ENCODE data around the gene NAALADL2. TPM values are rescaled to one million over a fixed set of nuclear protein-coding genes. Genes with fewer than 3 reads are reported as not detected.
"Not testable (repeated sequence)": the region's sequence is repeated elsewhere in the genome, so short reads cannot be mapped to it uniquely, and the experiment has no call there.

Gene NAALADL2
- total RNA-seq, 4 donors from 2014 or later, result 7.0 to 34.7 (median 18.4) TPM

DNA sequence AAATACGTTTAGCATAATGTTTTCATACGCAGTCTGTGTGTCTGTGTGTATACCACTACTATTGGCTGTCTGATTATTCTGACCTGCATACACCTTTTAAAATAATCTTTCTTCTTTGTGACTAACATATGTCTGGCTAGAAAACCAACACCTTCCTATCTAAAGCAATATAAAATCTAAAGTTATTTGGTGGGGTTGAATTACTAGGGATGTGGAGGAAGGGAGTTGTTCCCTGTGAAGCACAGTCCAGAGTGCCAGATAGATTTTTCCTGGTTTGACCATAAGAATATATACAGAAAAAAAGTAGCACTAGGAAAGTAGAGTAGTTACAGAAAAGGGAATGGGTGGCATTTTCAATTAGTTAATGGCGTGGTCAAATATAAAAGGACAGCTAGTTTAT lies 918.8 kb downstream of the NAALADL2 start:
- Histone ChIP-seq H3K36me3 (no peaks in the 10 kb centered on the region), H3K4me1 (no peaks in the 10 kb centered on the region), H3K27ac (no peak overlapping the region), H3K4me3 (no peak overlapping the region), H3K9me3 (no peaks in the 10 kb centered on the region), H3K27me3 (no peaks in the 10 kb centered on the region)
- TF ChIP-seq POLR2A (IDR thresholded peaks at IDR 0.05), result no peak
- TF ChIP-seq, protein P1, sequence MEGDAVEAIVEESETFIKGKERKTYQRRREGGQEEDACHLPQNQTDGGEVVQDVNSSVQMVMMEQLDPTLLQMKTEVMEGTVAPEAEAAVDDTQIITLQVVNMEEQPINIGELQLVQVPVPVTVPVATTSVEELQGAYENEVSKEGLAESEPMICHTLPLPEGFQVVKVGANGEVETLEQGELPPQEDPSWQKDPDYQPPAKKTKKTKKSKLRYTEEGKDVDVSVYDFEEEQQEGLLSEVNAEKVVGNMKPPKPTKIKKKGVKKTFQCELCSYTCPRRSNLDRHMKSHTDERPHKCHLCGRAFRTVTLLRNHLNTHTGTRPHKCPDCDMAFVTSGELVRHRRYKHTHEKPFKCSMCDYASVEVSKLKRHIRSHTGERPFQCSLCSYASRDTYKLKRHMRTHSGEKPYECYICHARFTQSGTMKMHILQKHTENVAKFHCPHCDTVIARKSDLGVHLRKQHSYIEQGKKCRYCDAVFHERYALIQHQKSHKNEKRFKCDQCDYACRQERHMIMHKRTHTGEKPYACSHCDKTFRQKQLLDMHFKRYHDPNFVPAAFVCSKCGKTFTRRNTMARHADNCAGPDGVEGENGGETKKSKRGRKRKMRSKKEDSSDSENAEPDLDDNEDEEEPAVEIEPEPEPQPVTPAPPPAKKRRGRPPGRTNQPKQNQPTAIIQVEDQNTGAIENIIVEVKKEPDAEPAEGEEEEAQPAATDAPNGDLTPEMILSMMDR (IDR thresholded peaks at IDR 0.05), result no peak
- no peak for DNase-seq

DNA sequence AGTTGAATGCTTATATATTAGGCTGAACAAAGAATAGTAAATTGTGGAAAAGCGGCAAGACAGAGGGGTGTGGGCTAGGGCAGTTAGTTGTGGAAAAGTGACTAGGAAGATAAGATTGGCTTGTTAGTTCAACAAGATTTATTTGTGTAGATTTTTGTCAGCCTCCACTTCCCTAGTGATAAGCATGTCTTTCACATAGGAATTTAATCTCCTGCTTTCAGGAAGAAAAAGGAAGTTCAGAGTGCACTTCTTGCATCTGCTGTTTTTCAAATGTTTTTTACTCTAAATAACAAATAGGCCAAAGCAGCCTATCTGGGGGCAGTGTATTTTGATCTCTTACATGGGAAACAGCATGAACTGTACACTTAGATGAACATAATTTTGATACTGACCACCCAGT lies 919.9 kb downstream of the NAALADL2 start:
- H3K9me3 ChIP-seq, result no peaks in the 10 kb centered on the region
- H3K4me3 ChIP-seq, result no peak overlapping the region
- H3K36me3 ChIP-seq, result no peaks in the 10 kb centered on the region
- no peaks in the 10 kb centered on the region for H3K27me3 ChIP-seq
- H3K27ac ChIP-seq, result no peak overlapping the region
- DNase-seq, result no peak
- H3K4me1 ChIP-seq, result no peaks in the 10 kb centered on the region
- TF ChIP-seq, protein P1 (IDR thresholded peaks at IDR 0.05), result no peak
- no peak for TF ChIP-seq POLR2A (IDR thresholded peaks at IDR 0.05)

DNA sequence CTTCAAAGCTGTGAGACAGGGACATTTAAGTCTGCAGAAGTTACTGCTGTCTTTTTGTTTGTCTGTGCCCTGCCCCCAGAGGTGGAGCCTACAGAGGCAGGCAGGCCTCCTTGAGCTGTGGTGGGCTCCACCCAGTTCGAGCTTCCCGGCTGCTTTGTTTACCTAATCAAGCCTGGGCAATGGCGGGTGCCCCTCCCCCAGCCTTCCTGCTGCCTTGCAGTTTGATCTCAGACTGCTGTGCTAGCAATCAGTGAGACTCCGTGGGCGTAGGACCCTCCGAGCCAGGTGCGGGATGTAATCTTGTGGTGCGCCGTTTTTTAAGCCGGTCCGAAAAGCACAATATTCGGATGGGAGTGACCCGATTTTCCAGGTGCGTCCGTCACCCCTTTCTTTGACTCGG lies 928.0 kb downstream of the NAALADL2 start:
- H3K4me3 ChIP-seq, DNase-seq, H3K9me3 ChIP-seq, H3K27me3 ChIP-seq, H3K36me3 ChIP-seq, H3K4me1 ChIP-seq, H3K27ac ChIP-seq: not testable (repeated sequence)

DNA sequence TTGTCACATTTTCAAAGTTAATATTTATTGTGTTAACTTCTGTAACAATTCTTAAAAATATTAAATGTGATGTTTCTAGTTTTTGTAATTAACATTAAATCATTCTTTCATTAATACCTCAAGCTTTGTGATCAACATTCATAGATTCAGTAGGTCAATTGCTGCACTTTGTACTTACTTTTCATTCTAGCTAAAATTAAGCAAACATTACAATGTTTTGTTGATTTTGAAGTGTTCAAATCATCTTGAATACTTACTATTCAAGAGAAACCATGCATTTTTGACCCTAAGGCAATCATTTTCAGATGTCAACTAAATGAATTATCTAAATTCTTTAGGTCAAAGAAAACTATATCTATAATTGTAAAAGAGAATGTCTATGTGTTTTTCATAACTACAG lies 933.1 kb downstream of the NAALADL2 start:
- Histone ChIP-seq H3K4me1 (no peaks in the 10 kb centered on the region), H3K27me3 (no peaks in the 10 kb centered on the region), H3K27ac (no peak overlapping the region), H3K4me3 (no peak overlapping the region), H3K9me3 (no peaks in the 10 kb centered on the region), H3K36me3 (no peaks in the 10 kb centered on the region)
- no peak for TF ChIP-seq POLR2A (IDR thresholded peaks at IDR 0.05)
- TF ChIP-seq, protein P1 (IDR thresholded peaks at IDR 0.05), result no peak
- no peak for DNase-seq

DNA sequence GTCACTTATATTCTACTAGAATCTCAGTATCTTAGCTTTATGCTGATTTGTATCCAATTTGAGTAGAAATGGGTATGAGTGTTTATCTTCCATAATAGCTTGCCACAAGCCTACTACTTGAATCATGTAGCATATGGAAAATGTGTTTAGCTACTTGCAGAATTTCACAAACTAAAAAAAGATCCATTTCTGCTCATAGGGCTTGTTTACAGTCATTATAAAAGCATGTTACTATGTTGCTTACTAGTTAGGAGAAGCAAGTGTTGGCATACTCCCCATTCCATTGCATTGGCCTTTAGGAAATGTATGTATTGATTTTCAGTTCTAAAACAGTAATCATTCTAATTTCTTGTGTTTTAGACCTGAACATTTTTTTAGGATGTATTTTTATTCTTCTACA lies 939.2 kb downstream of the NAALADL2 start:
- no peaks in the 10 kb centered on the region for H3K9me3 ChIP-seq
- H3K4me1 ChIP-seq, result no peaks in the 10 kb centered on the region
- no peak for TF ChIP-seq POLR2A (IDR thresholded peaks at IDR 0.05)
- TF ChIP-seq, protein P1 (IDR thresholded peaks at IDR 0.05), result no peak
- H3K36me3 ChIP-seq, result no peaks in the 10 kb centered on the region
- no peak for DNase-seq
- H3K4me3 ChIP-seq, result no peak overlapping the region
- H3K27ac ChIP-seq, result no peak overlapping the region
- H3K27me3 ChIP-seq, result no peaks in the 10 kb centered on the region

DNA sequence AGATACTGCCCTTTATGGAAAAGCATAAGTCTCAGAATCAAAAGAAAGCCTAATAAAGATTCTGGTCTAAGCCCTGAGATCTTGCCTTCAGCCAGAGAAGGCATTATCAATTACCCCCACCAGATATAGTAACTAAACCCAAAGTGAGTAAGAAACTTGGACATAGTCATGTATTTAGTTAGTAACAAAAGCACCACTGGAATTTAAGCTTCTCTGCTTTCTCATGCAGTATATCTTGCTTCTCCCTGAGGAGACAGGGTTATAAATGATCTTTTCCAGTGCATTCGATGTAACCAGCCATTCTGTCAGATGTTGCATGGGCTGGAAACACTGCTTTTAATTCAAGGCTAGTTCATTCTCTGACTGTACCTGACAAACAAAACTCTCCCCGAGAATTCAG lies 946.7 kb downstream of the NAALADL2 start:
- DNase-seq, result no peak
- Histone ChIP-seq H3K4me3 (no peak overlapping the region), H3K9me3 (no peaks in the 10 kb centered on the region), H3K36me3 (no peaks in the 10 kb centered on the region), H3K27me3 (no peaks in the 10 kb centered on the region), H3K4me1 (no peaks in the 10 kb centered on the region), H3K27ac (no peak overlapping the region)
- TF ChIP-seq POLR2A (IDR thresholded peaks at IDR 0.05), result no peak
- TF ChIP-seq, protein P1 (IDR thresholded peaks at IDR 0.05), result no peak
